Loucy (cell line): ENCODE data around the gene ODF2.
"Not testable (repeated sequence)": the region's sequence is repeated elsewhere in the genome, so short reads cannot be mapped to it uniquely, and the experiment has no call there.

Source experiments
- H2AFZ ChIP-seq: fragments of 200-600 bp; sonication (generic); 2 replicates; pipeline ENCODE4 v1.6.0; 2016; ENCODE audit warnings: antibody characterized with exemption, mild to moderate bottlenecking, low read length, moderate library complexity
- H3F3A ChIP-seq: fragments of 200-600 bp; 2 replicates; pipeline ENCODE4 v1.6.0; 2016; ENCODE audit warnings: antibody characterized with exemption, low read depth, mild to moderate bottlenecking
- H3K27me3 ChIP-seq: fragments of 200-600 bp; sonication (generic); 2 replicates; pipeline ENCODE4 v1.6.1; 2014; ENCODE audit warnings: low read length, mild to moderate bottlenecking; ENCODE audit not compliant: insufficient read depth, poor library complexity, severe bottlenecking
- H3K36me3 ChIP-seq: fragments of 200-600 bp; sonication (generic); 2 replicates; pipeline ENCODE4 v1.6.1; 2016; ENCODE audit warnings: low read length; ENCODE audit not compliant: insufficient read depth
- H3K4me1 ChIP-seq: fragments of 200-600 bp; sonication (generic); 2 replicates; pipeline ENCODE4 v1.5.1; 2014; ENCODE audit warnings: low read length, mild to moderate bottlenecking; ENCODE audit not compliant: insufficient read depth, poor library complexity, severe bottlenecking
- H3K4me2 ChIP-seq: fragments of 200-600 bp; sonication (generic); 2 replicates; pipeline ENCODE4 v1.6.0; 2014; ENCODE audit warnings: antibody characterized with exemption, low read length, low read depth, mild to moderate bottlenecking; ENCODE audit not compliant: poor library complexity, severe bottlenecking
- H3K4me3 ChIP-seq: fragments of 200-600 bp; sonication (generic); 2 replicates; pipeline ENCODE4 v1.5.1; 2014; ENCODE audit warnings: low read length, mild to moderate bottlenecking, mixed read lengths; ENCODE audit not compliant: poor library complexity, severe bottlenecking
- H3K79me2 ChIP-seq: fragments of 200-600 bp; sonication (generic); 2 replicates; pipeline ENCODE4 v1.6.1; 2014; ENCODE audit warnings: low read length; ENCODE audit not compliant: insufficient read depth
- H3K9ac ChIP-seq: fragments of 200-600 bp; sonication (generic); 2 replicates; pipeline ENCODE4 v1.6.0; 2014; ENCODE audit warnings: mild to moderate bottlenecking, low read depth, low read length, moderate library complexity; ENCODE audit not compliant: poor library complexity, severe bottlenecking
- H3K9me2 ChIP-seq: fragments of 200-600 bp; sonication (generic); replicated peaks from 2 replicates; pipeline ENCODE4 v1.6.1; 2016; ENCODE audit warnings: low read depth, low read length, mixed read lengths
- H3K9me3 ChIP-seq: fragments of 200-600 bp; sonication (generic); 2 replicates; pipeline ENCODE4 v1.6.1; 2014; ENCODE audit warnings: mild to moderate bottlenecking, antibody characterized with exemption, low read length, low read depth; ENCODE audit not compliant: insufficient read depth
- H4K20me1 ChIP-seq: fragments of 200-600 bp; sonication (generic); 2 replicates; pipeline ENCODE4 v1.6.0; 2014; ENCODE audit warnings: antibody characterized with exemption, low read length, mild to moderate bottlenecking; ENCODE audit not compliant: insufficient read depth, poor library complexity, severe bottlenecking
- EZH2phosphoT487 ChIP-seq: fragments of 200-600 bp; IDR thresholded peaks from 2 replicates; pipeline ENCODE4 v1.6.1; 2018; ENCODE audit warnings: antibody characterized with exemption, mild to moderate bottlenecking, moderate library complexity, borderline replicate concordance
- TF ChIP-seq, protein P1 (sequence below): fragments of 200-600 bp; sonication (generic); conservative IDR thresholded peaks from 2 replicates; pipeline ENCODE4 v1.5.1; 2014; ENCODE audit warnings: mild to moderate bottlenecking, antibody characterized with exemption, low read length

Gene ODF2

DNA sequence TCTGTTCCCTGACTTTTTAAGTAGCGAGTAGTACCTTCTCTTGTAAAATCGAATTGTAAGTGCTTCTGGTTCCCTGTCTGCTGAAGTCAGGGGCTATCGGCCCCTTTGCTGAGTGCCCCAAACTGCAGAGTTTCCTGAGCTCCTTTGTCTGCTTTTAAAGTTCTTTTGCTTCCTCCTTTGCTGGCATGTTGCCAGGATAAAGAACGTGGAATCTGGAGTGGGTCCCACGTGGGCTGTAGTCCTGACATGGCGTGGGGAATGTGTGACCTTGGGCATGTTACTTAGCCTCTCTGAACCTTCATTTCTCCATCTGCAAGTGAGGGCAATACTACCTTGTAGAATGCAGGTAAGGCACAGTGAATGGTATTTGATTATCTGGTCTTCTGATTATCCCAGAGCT lies 13.7 kb upstream of the ODF2 start:
- TF ChIP-seq, protein P1, sequence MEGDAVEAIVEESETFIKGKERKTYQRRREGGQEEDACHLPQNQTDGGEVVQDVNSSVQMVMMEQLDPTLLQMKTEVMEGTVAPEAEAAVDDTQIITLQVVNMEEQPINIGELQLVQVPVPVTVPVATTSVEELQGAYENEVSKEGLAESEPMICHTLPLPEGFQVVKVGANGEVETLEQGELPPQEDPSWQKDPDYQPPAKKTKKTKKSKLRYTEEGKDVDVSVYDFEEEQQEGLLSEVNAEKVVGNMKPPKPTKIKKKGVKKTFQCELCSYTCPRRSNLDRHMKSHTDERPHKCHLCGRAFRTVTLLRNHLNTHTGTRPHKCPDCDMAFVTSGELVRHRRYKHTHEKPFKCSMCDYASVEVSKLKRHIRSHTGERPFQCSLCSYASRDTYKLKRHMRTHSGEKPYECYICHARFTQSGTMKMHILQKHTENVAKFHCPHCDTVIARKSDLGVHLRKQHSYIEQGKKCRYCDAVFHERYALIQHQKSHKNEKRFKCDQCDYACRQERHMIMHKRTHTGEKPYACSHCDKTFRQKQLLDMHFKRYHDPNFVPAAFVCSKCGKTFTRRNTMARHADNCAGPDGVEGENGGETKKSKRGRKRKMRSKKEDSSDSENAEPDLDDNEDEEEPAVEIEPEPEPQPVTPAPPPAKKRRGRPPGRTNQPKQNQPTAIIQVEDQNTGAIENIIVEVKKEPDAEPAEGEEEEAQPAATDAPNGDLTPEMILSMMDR: no peak
- no peak for TF ChIP-seq EZH2phosphoT487
- H3F3A ChIP-seq: no peaks in the 10 kb centered on the region
- H3K9ac ChIP-seq: no peak overlapping the region
- no peaks in the 10 kb centered on the region for H4K20me1 ChIP-seq
- no peaks in the 10 kb centered on the region for H3K27me3 ChIP-seq
- H3K4me3 ChIP-seq: no peak overlapping the region
- H2AFZ ChIP-seq: no peak overlapping the region
- H3K9me3 ChIP-seq: no peaks in the 10 kb centered on the region
- no peaks in the 10 kb centered on the region for H3K9me2 ChIP-seq
- H3K4me2 ChIP-seq: no peak overlapping the region
- H3K79me2 ChIP-seq: no peaks in the 10 kb centered on the region
- H3K36me3 ChIP-seq: no peaks in the 10 kb centered on the region
- no peaks in the 10 kb centered on the region for H3K4me1 ChIP-seq

DNA sequence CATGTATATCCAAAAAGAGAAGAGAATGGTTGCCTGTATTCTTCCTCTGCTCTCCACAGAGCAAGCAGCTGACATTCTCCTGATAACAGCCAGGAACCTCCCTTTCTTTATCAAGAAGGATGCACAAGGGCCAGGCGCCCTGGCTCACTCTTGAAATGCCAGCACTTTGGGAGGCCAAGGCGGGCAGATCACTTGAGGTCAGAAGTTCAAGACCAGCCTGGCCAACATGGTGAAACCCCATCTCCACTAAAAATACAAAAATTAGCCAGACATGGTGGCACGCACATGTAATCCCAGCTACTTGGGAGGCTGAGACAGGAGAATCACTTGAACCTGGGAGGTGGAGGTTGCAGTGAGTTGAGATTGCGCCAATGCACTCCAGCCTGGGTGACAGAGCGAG lies 9.3 kb upstream of the ODF2 start:
- not testable (repeated sequence) for H3K27me3 ChIP-seq, H3K79me2 ChIP-seq, H3K9me3 ChIP-seq, H3K4me2 ChIP-seq, H3F3A ChIP-seq, H3K4me1 ChIP-seq, H3K9me2 ChIP-seq, H4K20me1 ChIP-seq, H2AFZ ChIP-seq, H3K36me3 ChIP-seq, H3K9ac ChIP-seq, H3K4me3 ChIP-seq

DNA sequence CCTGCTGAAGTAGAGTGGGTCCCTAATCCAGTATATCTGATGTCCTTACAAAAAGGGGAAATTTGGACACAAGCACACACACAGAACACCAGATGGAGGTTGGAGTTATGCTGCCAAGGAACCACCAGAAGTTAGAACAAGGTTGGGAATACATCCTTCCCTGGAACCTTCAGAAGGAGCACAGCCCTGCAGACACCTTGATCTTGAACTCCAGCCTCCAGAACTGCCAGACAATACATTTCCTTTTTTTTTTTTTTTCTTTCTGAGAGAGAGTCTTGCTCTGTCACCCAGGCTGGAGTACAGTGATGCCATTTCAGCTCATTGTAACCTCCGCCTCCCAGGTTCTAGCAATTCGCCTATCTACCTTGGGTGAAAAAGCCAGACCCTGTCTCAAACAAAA lies 7.1 kb upstream of the ODF2 start:
- TF ChIP-seq, protein P1: no peak
- TF ChIP-seq EZH2phosphoT487: no peak
- H3K9me2 ChIP-seq: no peaks in the 10 kb centered on the region

DNA sequence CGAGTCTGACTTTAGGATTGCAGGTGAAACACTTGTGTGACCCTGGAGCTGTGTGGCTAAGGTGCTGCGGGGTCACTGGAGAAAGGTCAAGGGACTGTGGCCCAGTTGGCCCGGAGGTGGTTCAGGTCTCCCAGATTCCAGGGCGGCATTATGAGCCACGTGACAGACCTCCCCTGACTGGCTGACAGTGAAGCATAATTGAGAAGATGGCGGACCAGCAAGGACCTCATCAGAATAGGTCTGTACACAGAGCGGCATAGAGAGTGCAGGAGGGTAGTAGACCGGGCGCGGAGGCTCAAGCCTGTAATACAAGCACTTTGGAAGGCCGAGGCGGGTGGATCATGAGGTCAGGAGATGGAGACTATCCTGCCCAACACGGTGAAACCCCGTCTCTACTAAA lies 815 bp upstream of the ODF2 start:
- no peaks in the 10 kb centered on the region for H3K27me3 ChIP-seq

More for the DNA sequence above, 7.1 kb upstream of the ODF2 start:
- Histone ChIP-seq H3K9me3 (no peaks in the 10 kb centered on the region), H3K27me3 (no peaks in the 10 kb centered on the region), H3K79me2 (no peaks in the 10 kb centered on the region), H3K9ac (no peak overlapping the region), H3K4me1 (no peaks in the 10 kb centered on the region), H3K4me2 (no peak overlapping the region), H3K36me3 (no peaks in the 10 kb centered on the region), H2AFZ (no peak overlapping the region), H4K20me1 (no peaks in the 10 kb centered on the region), H3F3A (no peaks in the 10 kb centered on the region), H3K4me3 (no peak overlapping the region)

More for the DNA sequence above, 815 bp upstream of the ODF2 start:
- H3K36me3 ChIP-seq: peaks cover 4% of the 10 kb centered on the region; the same call in 1 of the 2 replicates
- H3K79me2 ChIP-seq: peaks cover 37% of the 10 kb centered on the region
- no peaks in the 10 kb centered on the region for H3K9me2 ChIP-seq
- H4K20me1 ChIP-seq: peaks cover 16% of the 10 kb centered on the region
- peaks cover 15% of the 10 kb centered on the region for H3K4me1 ChIP-seq
- no peaks in the 10 kb centered on the region for H3K9me3 ChIP-seq
- no peak overlapping the region for H3K9ac ChIP-seq
- TF ChIP-seq EZH2phosphoT487: no peak
- TF ChIP-seq, protein P1: no peak
- H3F3A ChIP-seq: no peaks in the 10 kb centered on the region
- no peak overlapping the region for H3K4me3 ChIP-seq
- peak overlapping the region; percentile 96 for H3K4me2 ChIP-seq
- no peak overlapping the region for H2AFZ ChIP-seq
